ENCODE data around the gene DNHD1.

DNA sequence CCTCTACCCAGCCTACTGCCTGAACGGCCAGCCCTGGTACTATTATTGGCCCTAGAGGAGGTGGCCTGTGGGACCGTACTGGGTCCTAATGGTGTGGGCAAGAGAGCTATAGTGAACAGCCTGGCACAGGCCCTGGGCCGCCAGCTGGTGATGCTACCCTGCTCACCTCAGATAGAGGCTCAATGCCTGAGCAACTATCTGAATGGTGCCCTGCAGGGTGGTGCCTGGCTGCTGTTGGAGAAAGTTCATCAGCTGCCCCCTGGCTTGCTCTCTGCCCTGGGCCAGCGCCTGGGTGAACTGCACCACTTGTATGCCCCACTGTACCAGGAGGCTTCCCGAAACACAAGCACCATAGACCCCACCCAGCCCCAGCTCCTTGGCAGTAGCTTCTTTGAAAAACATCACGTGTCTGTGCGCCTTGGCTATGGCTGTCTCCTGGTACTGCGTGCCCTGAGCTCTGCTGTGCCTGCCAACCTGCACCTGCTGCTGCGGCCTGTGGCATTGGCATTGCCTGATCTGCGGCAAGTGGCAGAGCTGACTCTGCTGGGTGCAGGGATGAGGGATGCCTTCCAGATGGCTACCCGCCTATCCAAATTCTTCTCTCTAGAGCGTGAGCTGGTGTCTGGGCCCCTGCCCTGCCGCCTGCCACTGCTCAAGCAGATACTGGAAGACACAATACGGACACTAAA, 49.0 kb downstream of the DNHD1 start:
- TF ChIP-seq, protein P1, sequence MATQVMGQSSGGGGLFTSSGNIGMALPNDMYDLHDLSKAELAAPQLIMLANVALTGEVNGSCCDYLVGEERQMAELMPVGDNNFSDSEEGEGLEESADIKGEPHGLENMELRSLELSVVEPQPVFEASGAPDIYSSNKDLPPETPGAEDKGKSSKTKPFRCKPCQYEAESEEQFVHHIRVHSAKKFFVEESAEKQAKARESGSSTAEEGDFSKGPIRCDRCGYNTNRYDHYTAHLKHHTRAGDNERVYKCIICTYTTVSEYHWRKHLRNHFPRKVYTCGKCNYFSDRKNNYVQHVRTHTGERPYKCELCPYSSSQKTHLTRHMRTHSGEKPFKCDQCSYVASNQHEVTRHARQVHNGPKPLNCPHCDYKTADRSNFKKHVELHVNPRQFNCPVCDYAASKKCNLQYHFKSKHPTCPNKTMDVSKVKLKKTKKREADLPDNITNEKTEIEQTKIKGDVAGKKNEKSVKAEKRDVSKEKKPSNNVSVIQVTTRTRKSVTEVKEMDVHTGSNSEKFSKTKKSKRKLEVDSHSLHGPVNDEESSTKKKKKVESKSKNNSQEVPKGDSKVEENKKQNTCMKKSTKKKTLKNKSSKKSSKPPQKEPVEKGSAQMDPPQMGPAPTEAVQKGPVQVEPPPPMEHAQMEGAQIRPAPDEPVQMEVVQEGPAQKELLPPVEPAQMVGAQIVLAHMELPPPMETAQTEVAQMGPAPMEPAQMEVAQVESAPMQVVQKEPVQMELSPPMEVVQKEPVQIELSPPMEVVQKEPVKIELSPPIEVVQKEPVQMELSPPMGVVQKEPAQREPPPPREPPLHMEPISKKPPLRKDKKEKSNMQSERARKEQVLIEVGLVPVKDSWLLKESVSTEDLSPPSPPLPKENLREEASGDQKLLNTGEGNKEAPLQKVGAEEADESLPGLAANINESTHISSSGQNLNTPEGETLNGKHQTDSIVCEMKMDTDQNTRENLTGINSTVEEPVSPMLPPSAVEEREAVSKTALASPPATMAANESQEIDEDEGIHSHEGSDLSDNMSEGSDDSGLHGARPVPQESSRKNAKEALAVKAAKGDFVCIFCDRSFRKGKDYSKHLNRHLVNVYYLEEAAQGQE (IDR thresholded peaks at IDR 0.05; ENCODE audit: low read depth) = no peak
- TF ChIP-seq, protein P2, sequence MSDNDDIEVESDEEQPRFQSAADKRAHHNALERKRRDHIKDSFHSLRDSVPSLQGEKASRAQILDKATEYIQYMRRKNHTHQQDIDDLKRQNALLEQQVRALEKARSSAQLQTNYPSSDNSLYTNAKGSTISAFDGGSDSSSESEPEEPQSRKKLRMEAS (IDR thresholded peaks at IDR 0.05) = no peak
- no peak for TF ChIP-seq FOXM1 (IDR thresholded peaks at IDR 0.05; ENCODE audit: borderline replicate concordance, low read depth)
- no peak for TF ChIP-seq TEAD4 (IDR thresholded peaks at IDR 0.05)
- TF ChIP-seq EGR1 (IDR thresholded peaks at IDR 0.05) = no peak
- TF ChIP-seq YY1 (IDR thresholded peaks at IDR 0.05; ENCODE audit: low read depth) = no peak

Data from Ishikawa (cell line).